HG03045 (cell line): ENCODE measurements around the gene GRIK3.

Experiments
- ATAC-seq: cut with Tn5 transposase; IDR thresholded peaks from one replicate; pipeline ENCODE4 v1.9.1; 2021; ENCODE audit warnings: mild to moderate bottlenecking, moderate library complexity; ENCODE audit not compliant: unreplicated experiment

Gene GRIK3

DNA sequence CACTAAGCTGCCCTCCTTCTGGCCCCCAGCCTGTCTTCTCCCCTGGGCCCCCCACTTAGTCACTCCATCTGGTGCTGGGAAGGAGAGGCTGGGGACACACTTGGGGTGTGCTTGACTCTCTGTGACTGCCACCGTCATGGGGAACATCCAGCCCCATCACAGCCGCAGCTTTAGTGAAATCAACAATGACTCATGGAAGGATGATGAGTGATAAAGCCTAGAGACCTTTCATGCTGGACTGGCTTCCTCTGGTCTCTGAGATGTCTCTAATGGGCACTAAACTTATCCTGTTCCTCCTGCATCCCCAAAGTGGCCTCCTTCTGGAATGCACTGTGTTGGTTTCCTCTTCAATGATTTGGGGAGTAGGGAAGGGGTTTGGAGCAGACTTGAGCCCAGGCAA is 172.9 kb downstream of the GRIK3 start:
- no peak for ATAC-seq

DNA sequence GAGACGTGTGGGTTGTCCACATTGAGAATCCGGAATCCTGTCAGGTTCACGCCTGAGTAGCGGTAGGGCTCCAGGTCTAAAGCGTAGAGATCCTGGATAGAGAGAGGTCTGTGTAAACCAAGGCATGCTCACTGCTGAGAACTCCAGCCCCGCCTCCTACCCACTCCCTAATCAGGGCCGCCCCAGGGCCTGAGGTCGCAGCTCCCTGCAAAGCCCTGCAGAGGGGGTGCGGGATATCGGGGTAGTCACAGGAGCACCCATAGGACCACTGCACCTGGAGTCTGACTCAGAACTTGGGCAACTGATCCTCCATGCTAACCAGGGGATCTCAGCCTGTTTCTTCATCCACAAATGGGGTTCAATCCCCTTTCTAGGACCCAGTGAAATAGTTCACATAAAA is 174.4 kb downstream of the GRIK3 start:
- no peak for ATAC-seq

DNA sequence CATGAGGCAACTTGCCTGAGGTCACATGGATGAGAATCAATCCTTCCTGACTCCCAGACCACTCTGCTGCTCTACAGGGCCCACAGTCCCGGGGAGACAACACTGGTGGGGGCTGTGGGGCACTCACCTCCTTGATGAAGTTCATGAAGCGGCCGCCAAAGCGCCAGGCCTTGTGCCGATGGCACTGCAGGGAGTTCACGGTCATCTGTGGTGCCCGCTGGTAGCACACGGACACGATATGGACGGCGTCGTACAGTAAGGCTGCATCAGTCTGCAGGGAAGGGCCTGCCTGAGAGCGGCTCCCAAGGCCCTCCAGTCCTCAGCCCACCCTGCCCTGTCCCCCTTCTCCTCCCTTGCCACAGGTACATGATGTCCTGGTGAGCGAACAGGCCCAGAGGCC is 175.3 kb downstream of the GRIK3 start:
- no peak for ATAC-seq

DNA sequence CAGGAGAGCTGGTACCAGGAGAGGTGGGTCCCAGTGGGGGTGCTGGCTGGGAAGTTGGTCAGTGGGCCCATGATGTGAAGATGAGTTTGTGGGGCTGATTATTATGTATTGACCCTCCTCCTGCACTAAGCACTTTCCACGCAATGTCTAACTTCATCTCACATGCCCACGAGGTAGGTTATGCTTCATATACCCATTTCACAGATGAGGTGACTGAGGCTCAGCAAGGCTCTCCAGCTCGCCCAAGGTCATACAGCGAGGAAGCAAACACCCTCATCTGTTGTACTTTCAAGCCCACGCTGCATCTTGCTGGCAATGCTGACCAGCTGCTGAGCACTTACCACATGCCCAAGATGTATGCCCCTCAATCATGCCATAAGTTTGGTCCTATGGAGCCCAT is 175.8 kb downstream of the GRIK3 start:
- ATAC-seq = no peak

DNA sequence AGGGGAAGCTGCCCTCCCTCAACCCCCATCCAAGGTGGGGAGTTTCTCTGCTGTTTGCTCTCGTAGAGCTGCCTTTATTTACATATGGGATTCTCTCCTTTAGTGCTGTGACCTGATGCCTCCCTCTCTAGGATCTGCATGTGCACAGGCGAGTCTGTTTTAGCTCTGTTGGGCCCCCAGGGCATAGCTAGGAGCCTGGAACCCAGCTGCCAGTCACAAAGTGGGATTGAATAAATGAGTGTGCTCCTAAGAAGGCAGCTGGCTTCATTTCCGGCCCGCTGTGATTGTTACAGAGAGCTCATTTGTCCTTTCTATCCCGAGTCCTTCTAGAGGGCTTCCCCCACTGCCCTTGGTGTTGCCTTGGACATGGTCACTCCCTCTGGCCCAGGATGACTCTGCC is 176.6 kb downstream of the GRIK3 start:
- ATAC-seq = no peak

DNA sequence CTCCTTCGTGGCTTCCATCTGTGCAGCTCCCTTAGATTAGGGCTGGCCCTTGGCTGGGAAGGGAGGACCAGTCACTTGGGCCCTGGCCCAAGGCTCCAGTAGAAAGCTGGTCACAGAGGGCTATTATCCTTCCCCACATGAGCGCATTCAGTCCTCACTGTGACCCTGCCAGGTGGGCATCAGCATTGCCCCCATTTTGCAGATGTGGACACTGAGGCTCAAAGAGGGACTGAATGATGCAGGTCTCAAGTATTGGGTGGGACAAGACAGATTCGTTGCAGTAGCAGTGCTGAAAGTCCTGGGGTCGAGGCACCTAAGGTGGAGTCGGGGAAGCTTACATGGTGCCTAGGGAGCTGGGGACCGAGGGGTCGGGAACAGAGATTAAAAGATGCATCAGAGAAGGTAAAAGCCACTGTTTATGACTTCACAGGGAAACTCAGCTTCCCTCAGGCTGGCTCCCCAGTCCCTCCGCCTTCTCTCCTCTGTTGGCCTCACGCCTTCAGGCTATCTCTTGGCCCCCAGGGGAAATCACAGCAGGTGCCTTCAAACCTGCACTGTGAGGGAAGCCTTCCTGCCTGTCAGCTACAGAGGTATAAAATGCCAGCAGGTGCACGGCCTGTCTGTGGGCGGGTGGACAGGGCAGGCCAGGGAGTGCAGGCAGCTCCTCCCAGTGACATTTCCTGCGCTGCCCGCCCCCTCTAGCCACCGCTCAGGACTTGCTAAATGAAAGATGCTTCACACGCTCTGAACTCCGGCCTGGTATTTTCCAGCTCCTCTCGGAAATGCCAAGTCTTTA is 178.4 kb downstream of the GRIK3 start:
- ATAC-seq = no peak

DNA sequence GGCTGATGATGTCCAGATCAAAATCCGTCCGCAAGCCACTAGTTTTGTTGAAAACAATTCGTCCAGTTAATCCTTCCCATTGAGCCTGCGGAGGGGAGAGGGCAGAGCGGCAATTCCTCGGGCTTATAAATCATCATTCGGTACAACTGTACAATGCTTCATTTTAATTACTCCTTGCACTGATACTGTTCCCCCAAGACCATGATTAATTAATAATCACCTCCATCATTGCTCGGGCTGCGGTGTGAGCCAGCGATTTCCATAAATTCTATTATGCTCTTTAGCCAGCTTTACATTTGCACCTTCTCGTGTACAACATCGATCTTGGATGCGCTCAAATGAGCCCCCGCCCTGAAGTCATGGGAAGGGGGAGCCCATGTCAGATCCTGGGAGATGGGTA is 180.7 kb downstream of the GRIK3 start:
- no peak for ATAC-seq

DNA sequence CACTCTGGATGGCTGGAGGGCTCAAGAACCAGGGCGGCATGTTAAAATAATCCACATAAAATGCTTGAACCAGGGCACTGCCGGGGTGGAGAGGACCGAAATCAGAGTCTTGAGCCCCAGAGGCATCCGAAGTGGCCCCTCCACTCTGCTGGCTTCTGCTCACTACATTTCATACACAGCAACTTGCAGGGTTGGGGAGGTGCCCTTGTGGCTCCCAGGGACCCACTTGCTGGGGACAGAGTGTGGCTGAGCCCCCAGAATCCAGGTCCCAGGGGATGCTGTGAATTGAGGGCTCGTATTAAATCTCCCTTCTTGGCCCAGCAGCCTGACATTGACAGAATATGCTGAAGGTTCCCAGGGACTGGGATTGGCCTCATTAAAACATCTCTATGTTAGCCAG is 181.7 kb downstream of the GRIK3 start:
- ATAC-seq = no peak

DNA sequence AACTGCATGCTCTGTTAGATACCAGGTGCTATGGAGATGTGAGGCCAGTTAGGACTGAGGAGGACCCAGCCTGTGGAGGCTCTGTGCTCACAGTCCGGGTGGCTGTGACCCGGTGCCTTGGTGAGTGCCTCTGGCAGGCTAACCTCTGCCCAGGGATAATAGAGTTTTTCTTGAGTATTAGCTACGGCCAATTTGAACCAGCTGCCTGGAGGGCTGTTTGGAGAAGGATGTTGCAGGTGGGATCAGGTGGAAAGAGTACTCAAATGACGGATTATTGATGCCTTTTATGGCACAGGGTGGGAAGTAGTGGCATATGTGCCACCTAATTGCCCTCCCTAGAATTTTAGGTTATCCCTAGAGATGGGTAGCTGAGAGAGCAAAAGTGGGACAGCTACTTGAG is 182.7 kb downstream of the GRIK3 start:
- no peak for ATAC-seq

DNA sequence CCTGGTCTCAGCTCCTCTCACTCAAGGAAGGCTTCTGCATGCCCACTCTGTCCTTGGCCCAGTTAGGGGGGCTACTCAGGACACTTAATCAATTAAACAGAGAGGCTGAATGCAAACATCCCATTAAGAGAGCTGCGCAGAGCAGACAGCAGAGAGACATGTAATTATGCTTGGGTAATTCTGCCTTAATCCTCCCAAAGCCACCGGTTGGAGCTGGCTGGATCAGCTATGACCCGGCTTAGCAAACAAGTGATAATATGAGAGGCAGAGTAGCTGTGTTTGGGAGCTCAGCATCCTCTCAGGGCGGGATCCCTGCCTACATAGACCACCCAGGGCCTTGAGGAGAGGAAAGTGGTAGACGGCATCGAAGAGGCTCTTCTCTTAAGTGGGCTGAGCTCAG is 183.2 kb downstream of the GRIK3 start:
- ATAC-seq = no peak

DNA sequence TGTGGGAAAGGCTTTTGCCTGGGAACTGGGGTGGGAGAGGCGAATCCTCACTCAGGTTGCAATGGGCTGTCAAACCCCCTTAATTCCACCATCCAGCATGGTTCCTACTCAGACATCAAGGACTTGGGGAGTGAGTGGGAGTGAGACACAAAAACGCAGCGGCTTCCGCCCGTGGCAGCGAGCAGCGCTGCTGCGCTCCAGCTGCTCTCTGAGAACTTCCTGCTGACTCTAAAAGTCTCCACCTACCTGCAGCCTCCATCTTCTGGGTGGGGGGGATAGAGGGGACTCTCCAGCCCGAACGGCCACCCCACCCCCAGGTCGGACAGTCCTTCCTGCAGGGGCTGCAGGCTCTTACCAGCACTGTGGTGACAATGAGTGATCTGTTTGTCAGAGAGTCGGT is 184.4 kb downstream of the GRIK3 start:
- ATAC-seq = no peak

DNA sequence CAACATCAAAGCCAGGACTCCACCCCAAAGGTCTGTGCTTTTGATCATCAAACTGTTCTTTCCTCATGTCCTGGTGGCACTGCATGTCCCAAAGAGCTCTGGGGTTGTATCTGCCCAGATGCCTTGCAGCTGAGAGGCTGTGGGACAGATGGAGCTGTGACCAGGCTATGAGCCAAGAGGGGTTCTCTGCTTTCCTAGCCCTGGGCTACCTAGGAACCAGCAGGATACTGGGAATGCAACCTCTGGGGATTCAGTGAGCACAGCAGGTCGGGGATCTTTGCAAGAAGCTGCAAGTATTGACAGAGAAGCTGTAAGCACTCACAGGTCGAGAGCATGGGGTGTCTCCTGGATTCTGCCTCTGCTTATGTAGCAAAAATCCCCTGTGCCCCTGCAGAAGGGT is 186.6 kb downstream of the GRIK3 start:
- no peak for ATAC-seq

DNA sequence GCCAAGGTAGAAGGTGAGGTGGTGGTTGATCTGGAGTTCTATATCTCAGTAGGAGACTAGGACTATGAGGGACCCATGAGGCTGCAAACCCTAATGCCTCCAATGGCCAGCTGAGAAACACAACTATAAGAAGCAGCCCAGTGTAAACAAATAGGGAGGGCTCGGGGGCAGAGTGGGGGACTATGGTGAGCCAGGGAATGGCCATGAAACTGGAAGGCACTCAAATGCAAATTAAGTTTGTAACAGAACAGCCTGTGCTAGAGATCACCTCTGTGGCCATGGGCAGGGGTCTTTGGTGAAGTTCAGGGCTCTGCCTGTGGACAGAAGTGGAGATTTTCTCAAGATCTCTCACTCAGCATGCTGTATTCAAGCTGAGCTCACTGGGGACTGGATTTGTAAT is 187.1 kb downstream of the GRIK3 start:
- ATAC-seq = no peak

DNA sequence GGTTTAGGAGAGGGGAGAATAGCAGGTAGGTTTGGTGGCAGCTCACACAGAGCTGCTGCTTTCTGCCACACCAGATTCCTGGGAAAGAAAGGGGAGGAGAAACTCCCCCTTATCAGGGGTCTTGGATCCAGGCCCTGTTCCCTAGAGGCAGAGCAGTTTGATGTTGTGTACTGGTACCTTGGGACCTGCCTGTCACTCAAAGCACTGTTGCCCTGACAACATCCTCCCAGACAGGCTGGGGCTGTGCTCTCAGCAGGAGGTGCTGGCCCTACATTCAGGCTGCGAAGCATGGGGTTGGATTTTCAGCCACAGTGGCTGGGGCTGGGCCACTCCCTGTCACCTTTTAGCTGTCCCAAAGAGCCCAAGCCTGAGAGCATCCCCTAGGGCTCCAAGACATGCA is 188.0 kb downstream of the GRIK3 start:
- ATAC-seq = no peak

DNA sequence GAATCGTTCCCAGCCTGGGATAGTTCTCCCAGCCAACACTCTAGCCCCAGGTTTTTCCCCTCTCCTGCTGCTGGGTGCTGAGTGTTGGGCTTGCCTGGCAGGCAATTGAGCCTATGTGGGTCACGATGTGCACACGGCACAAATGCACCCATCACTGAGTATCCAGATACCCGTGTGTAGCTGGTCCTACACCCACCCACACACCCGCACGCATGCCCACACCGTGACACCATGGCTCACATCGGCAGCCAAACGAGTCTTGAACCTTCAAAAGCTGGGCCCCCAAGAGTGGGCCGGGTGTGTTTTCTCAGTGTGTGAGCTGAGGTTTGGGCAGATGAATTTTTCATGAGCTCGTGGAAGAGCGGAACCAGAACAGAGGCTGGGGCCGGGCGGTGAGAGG is 188.5 kb downstream of the GRIK3 start:
- ATAC-seq = no peak

DNA sequence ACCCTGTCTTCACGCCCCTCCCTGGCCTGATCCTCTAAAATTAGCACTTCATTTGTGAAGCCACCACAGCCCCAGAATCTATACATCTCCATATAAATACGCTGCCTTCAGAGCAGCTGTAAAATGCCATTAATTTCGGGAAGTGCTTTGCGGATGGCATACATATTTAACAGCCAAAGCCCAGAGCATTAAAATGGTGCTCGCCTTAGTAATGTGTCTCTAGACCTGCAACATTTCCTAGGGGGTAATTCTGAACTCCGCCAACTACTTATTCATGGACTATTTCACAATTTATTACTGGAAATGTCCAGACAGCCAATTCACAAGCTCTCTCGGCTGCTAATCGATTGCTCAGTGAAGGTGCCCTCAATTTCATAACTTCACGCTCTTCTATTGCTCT is 189.4 kb downstream of the GRIK3 start:
- no peak for ATAC-seq

DNA sequence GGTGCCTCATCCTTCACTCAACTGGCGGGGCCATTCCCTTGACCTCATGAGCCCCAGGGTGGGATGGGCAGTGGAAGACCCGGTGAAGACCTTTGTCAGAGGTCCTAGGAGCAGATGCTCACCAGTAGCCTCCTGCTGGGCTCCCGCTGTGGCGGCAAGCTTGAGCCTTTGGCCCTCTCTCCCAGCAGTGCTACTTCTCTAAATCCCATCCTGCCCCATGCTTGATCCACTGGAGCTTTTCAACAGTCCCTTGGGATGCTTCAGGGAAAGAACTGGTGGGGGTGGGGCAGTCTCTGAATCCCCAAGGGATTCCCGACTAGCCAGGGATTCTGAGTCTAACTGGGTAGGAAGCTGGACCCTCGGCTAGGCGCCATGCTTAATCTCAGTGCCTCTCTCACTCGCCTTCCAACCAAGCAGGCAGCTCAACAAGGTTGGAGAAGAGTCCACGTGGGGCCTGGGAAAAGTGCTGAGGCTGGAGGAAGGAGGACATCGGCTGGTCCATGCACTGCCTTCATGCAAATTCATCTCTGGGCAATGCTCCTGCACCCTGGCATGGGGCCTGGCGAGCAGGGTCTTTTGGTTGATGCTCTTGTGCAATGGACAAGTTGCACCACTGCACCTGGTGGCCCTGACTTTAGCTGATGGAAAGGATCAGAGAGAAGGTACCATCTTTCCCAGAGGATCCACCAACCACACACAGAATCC is 190.3 kb downstream of the GRIK3 start:
- no peak for ATAC-seq

DNA sequence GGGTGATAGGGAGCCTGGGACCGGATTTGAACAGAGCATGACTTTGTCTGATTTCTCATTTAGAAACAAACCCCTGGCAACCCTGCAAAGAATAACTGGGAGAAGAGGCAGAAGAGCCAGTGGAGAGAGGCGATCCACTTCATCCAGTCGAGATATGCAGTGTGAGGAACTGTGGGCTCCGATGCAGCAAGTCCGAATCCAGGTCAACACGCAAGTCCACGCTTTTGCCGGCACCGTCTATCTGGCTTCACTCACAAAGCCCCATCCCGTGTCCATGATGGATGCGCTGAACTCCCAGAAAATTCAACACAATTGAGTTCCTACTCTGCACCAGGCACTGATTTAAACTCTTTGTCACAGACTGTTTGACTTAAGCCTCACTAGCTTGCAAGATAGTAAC is 191.3 kb downstream of the GRIK3 start:
- ATAC-seq = no peak

DNA sequence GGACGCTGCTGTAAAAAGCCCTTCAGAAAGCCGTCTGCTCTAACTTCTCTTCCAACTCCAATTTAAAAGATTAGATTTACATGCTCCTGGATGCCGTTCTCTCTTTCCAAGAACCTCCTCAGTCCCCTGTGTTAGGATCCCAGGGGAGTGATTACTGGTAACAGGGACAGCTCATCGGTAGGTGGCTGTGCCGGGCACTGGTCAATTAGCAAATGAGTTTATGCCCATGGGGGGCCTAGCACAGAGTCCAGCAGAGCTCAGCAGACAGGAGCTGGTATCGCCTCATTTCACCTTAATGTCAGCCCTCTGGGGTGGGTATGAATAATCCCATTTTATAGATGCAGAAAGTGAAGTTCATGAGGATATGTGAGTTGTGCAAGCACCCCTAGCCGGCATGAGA is 191.9 kb downstream of the GRIK3 start:
- ATAC-seq = no peak

DNA sequence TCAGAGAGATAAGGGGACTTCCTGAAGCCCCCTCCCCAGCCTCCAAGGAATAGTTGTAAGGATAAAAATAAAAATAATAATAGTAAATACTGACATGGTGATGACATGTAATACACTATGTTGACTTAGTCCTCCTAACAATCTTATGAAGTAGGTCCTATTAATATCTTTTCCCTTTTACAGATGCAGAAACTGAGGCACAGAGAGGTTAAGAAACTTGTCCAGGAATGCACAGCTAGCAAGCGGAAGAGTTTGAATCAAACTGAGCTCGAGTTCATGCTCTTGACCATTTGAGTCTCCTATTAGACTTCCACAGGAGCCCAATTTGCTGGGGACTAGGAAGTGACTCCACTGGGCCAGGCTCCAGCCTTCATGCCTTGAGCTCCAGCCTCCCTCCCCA is 194.8 kb downstream of the GRIK3 start:
- ATAC-seq = no peak

DNA sequence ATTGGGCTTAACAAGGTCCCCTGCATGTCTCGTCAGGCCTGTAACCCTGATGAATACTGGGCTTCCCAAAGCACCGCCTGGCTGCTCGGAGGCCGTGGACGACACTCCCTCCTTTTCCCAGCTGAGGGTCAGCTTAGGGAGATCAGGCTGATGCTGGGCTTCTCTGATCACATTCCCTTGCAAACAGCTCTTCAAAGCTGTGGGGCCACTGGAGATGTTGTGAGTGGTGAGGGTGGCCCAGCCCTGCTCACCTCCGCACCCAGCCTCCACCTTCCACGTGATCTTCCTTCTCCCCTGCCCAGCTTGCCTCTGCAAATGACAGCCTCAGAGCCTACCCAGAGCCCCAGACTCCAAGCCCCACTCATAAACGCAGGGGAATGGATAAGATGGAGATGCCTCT is 195.4 kb downstream of the GRIK3 start:
- no peak for ATAC-seq

DNA sequence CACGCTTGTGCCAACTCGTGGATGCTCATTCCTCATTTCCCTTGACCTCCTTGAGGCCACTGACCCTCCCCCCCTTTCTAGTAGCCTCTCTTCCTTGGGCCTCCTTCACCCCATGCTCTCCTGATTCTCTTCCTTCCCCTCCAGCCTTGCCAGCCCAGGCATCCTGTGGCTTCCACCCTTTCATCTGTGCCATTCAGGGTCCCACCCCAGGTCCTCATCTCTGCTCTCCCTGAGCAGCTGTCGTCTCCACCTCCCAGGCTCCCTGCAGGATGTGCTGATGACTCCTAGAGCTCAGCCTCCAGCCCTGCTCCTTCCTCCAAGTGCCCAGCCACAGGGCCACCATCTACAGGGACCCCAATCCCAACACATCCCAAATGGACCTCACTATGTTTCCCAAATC is 197.4 kb downstream of the GRIK3 start:
- no peak for ATAC-seq
